IPS-NIHi7 (cell line): Measurements from ENCODE around the gene TRAM2.
A peak's percentile ranks its signal among the peaks of the same experiment; 100 is the strongest.

Source experiments
- DNase-seq: peaks from one replicate; pipeline ENCODE4 v3.0.0; 2012; ENCODE audit warnings: mixed read lengths; ENCODE audit errors: extremely low spot score

TRAM2 gene

DNA sequence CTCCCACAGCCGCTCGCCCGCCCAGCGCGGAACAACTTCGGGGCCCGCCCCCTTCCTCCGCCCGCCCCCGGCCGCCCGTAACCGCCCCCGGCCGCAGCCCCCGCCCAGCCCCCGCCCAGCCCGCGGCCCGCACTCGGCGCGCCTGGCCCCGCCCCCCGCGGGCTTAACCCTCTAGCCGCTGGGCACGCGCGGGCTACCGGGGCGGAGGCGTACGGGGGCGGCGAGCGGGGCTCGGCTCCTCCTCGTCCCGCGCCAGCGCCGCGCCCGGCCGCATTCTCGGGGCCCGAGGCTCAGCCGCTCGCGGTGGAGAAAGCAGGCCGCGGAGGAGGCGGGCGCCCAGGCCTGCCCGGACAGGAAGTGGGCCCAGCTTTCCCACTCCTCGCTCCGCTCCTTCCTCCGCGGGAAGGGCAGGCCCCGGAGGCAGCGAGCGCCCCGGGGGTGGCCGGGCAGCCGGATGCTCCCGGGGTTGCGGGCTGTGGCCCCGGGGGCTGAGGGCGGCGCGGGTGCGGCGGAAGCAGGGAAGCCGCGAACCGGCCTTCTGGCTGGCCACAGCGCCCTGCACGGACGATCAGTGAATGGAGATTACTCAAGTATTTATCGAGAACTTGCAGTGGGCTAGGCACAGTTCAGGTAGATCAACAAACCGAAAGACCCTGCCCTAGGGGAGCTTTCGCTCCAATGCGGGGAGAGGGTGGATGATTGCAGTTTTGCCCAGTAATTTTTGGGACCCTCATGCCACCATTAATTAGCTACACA is at the start of gene TRAM2:
TSS of gene TRAM2 (minus strand) at position 39 of the 756 bp plus-strand sequence. CDS start 145 bp downstream, outside the sequence.
- DNase-seq = peak; percentile 90

GRCh38 chr6:52622810-52623209 is 46.0 kb upstream of the TRAM2 start:
- no peak for DNase-seq

DNA sequence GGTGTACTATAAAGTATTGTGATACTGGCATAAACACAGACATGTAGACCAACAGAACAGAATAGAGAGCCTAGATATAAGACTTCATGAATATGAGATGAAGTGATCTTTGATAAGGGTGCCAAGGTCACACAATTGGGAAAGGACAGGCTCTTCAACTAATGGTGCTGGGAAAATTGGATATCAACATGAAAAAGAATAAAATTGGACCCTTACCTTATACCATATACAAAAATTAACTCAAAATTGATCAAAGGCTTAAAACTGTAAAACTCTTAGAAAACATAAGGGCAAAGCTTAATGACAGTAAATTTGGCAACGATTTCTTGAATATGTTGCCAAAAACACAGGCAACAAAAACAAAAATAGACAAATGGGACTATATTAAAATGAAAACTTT is 44.8 kb upstream of the TRAM2 start:
- no peak for DNase-seq

GRCh38 chr6:52620906-52621190 is 44.0 kb upstream of the TRAM2 start:
- no peak for DNase-seq

DNA sequence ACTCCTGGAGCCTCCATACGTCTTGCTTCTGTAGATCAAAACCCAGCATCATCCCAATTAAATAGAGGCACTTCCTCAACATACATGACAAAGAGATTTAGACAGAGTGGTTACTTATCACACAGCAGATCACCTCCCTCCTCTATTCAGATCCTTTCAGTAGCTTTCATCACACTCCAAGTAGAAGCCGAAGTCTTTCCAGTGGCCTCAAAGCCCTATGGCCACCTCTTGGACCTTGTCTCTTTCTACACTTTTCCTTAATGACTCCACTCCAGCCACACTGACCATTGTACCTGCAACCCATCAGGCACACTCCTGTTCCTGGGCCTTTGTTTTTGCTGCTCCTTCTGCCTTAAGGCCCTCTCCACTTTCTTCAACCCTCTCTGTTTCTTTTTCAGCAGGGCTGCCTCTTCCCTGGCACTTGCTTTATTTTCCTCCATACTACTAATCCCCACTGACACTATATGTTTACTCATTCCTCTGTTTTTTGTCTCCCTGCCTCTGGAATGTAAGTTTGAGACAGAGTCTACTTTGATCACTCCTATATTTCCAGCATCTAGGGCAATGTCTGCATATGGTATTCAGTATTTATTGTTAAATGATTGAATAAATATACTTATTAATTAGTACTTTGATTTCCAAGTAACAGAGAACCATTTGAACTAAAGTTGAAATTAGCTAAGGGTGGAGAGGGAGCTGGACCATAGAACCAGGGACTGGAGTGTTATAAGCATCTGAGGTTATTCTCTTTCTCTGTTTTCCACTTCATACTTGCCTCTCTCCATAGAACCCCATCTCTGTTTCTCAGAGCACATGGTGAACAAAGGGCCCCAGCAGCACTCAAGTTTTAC is 43.4 kb upstream of the TRAM2 start:
- DNase-seq = no peak

DNA sequence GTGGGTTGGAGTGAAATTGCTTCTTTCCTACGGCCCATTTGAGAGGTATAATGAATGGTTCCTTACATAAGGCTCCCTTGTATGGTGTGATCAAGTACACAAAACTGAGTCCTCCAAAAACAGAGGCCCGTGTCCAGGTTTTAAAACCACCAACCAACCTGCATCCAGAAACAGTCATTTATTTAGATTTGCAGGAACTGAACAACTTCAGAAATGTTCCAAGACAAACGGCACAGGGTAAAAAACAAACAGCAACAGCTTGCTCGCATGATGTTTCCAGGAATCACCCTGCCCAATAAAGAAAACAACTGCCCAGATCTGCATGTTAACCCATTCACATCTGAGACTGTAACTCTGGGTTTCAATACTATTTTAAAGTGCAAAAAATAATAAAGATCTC is 40.2 kb upstream of the TRAM2 start:
- DNase-seq = no peak

DNA sequence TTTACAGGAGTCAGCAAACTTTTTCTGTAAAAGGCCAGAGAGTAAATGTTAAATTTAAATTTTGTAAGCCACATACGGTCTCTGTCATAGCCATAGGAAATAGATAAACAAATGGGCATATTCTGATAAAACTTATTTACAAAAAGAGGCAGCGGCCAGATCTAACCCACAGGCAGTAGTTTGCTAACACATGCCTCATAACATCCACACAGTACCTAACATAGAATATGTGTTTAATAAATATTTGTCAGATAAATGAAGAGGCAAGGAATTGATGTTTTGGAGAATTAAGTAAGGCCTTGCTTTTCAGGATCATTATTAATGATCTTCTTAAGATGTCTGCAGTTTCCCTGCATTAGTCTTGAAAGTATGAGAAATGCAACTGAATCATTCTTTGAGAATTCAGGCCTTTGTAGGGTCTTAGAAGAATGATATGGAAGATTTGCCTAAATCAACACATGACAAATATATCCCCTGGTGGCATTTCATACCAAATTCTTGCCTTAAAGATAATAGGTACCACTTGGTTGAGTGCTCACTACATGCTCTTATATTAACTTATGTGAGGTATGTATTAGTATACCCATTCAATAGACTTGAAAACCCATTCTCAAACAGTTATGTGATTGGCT is 39.3 kb upstream of the TRAM2 start:
- no peak for DNase-seq

DNA sequence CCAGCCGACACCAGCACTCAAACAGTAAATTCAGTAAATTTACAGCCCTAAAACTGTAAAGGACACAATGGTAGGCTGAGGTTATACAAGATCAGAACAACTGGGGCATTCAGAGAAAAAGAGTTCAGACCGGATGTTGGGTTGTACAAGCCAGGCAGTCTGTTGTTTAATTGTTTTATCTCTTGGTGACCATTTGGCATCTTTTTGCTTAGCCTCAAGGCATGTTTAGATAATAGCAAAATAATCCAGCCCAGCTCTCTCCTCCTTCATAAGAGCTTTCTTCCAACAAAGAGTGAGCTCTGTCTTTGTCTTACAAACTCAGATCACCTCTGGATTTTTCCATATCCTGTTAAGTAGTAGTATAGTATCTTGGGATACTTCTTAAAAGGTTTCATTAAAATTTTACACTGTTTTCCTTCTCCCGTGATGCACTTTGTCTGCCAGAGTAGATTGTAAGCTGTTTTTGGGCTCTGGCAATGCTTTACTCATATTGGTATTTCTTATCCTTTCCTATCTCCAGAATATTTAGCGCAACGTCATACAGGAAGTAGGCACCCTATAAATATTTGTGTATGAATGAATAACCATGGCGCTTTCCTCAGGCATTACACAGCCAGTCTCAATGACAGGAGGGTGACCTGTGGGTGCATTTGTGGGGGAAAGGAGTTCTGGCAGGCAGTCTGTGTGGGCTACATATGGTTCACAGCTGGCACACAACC is 35.6 kb upstream of the TRAM2 start:
- no peak for DNase-seq

DNA sequence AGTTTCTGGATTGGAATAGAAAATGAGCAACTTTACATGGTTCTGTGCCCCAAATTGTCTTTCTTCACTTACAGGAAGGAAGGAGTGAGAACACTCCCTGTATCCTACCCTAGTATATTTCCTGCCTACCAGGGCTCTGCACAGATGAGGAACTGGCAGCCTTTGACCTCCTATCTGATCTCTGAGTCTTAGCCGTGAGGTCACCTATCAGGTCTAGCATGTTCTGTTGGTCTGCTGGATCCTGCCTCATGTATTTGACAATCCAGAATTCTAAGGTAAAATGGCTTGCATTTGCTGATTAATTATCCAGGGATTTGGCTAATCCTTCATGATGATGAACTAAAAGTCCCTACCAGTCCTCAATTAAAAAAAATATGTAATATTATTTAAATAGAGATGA is 35.0 kb upstream of the TRAM2 start:
- no peak for DNase-seq

- DNase-seq = no peak
Measured at GRCh38 chr6:52610745-52611355, 34.0 kb upstream of the TRAM2 start.

- no peak for DNase-seq
Measured at GRCh38 chr6:52610011-52610410, 33.2 kb upstream of the TRAM2 start.

DNA sequence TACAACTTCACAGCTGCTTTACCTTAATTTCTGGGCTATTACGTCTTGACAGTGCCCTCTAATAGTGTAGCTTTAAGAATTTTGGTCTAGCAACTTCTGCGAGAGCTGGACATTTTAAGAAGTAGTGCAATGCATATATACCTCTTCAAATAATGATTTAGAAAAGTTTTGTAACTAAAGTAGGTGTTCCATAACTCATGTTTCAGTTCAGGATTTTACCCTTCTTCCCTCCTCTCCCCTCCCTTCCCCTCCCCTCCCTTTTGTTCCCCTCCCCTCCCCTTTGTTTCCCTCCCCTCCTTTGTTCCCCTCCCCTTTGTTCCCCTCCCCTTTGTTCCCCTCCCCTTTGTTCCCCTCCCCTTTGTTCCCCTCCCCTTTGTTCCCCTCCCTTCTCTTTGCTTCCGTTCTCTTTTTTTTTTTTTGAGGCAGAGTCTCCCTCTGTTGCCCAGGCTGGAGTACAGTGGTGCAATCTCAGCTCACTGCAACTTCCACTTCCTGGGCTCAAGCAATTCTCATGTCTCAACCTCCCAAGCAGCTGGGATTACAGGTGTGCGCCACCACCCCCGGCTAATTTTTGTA is 28.8 kb upstream of the TRAM2 start:
- no peak for DNase-seq

GRCh38 chr6:52603000-52603795 is 26.3 kb upstream of the TRAM2 start:
- no peak for DNase-seq

DNA sequence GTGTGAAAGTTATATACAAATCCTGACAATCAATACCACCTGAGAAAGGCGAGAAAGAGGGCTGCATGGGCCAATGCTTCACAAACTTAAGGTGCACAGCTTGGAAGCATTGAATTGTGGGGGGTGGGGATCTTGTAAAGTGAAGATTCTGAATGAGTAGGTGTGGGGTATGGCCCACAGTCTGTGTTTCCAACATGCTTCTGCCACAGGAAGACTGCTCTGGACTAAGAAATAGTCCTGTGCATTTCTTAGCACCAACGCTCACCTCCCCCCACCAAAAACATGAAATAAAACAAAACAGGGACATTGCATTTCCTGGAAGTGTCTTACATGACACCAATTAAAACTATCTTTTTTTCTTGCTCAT is 21.9 kb upstream of the TRAM2 start:
- no peak for DNase-seq

- peak; percentile 92 for DNase-seq
Measured at GRCh38 chr6:52598123-52598823, 21.4 kb upstream of the TRAM2 start.

DNA sequence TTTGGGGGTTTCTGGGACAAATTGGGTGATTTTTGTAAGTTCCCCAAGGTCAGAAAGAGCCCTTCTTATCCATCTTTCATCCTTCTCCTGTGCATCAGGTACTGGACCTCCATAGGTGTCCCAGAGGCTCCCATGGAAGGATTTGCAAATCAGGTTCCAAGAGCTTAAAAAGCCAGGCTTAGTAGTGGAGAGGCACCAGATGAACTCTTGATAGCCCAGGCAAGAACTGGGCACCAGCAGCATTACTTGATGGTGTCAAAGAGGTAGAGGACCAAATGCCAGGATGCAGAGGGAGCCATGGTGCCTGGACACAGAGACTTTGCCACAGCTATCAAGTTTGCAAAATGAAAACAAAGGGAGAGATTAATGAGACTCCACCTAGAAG is 20.9 kb upstream of the TRAM2 start:
- no peak for DNase-seq

DNA sequence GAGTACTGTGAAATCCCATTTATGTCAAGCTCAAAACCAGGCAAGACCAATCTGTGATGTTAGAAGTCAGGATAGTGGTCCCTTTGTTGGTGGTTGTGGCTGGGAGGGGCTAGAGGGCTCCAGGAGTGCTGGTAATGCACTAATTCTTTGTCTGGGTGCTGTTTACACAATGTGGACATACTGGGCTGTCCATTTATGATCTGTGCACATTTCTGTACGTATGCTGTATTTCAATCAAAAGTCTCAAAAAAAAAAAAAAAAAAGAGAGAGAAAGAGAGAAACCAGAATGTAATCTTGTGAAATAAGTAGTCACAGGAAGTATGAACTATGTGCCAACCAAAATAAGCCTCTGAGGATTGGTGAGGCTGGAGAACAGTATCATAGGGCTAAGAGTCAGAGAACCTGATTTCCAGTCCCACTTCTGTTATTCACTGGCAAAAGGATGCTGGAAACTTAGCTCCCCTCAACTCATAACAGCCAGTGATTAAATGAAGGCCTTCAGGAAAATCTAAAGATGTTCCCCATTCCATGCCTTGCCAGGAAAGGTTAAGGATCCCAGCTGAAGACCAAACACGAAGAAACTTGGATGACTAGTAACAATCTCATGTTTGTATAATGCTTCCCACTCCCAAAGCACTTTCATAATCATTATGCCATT is 19.6 kb upstream of the TRAM2 start:
- DNase-seq = no peak

GRCh38 chr6:52595796-52596130 is 18.9 kb upstream of the TRAM2 start:
- DNase-seq = no peak

GRCh38 chr6:52595000-52595795 is 18.3 kb upstream of the TRAM2 start:
- peak; percentile 56 for DNase-seq
